Kidney tubule cell (primary cell): Measurements from ENCODE around the gene SGCA.

ENCODE experiments used
- DNase-seq: peaks from one replicate; pipeline ENCODE4 v3.0.0-alpha.2; 2018; ENCODE audit warnings: low spot score

SGCA gene

DNA sequence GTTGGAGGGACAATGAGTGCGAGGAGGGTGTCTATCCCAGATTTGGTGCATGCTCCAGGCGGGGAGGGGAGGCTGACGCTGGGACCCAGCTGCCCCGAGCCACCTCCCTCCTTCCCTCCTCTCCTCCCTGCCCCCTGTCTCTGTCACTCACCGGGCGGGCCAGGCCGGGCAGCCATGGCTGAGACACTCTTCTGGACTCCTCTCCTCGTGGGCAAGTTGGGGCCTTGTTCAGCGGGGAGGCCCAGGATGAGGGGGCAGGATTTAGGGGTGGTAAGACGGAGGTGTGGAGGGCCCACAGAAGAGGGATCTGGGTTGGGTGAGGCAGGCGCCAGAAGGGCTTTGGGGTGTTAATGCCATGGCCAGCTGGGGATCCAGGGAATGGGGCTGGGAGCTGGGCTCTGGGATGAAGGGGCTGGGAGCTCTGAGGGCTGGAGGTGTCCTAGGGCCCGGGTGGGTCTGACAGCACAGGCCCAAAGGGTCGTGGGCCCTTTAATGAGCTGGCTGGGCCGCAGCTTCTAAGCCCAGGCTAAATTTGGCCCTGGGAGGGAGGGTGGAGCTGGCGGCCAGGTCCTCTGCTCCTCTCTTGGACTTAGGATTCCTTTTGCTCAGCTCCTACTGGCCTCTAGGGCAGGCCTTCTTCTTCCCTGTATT lies at the start of gene SGCA:
Gene SGCA, plus strand, starts transcription at position 139 of the 651 bp plus-strand sequence. Its CDS starts 36 bp downstream, at position 175.
- no peak for DNase-seq

GRCh38 chr17:50117202-50118051 lies 48.4 kb upstream of the SGCA start:
- DNase-seq, result peak; percentile 71

DNA sequence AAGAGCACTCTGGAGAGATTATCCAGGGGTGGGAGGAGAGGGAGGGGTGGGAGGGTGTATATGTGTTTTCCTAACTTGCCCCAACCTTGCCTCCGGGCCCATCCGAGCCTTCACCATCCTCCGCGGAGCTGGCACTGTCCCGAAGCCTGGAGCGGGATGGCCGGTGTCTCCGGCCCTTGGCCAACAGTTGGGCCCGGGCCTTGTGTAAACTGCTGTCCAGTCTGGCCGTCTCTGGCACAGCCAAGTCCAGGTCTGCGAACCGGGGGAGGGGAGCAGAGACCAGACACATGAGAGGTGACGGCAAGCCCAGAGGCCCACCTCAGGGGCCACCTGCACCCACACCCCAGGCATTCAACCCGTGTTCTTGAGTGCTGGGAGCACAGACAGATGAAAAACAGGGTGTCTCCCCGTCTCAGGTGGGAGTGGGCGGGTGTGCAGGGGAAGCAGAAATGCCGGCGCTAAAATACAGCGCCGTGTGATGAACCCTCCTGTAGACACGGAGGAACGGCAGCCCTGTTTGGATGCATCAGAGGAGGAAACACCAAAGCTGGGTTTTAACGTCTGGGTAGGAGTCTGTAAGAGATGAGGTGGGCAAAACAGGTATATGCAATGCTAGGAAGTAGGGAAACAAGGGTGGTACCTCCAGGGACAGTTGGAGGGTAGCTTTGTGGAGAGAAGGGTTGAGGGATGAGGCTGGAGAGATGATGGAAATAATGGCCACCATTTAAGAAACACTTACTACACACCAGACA lies 47.6 kb upstream of the SGCA start:
- DNase-seq, result no peak

- no peak for DNase-seq
Observed at GRCh38 chr17:50118828-50119218, 47.0 kb upstream of the SGCA start.

DNA sequence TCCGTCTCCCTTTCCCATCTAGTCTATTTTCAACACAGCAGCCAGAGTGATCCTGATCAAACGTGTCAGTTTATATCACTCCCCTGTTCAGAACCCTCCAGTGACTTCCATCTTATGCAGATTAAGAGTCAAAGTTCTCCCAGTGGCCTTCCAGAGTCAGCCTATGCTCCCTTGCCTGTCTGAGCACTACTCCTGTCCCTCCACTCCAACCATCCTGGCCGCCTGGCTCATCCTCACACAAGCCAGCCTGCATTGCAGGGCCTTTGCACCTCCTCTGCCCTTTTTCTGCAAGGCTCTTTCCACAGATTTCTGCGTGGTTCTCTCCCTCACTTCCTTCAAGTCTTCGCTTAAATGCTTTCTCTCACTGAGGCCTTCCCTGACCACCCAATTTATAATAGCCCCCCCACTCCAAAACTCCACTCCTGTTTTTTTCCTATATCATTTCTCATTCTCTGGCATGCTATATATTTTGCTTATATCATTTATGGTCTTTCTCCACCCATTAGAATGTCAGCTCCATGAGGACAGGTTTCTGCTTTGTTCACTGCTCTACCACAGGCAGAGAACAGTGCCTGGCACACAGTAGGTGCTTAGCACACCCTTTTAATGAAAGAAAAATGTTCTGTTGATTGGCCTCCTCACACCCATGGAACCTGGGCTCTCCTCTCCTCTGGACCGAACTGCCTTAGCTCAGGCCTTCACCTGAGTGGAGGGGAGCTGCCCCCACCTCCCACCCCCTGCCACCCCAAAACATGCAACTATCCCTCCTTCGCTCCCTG lies 45.1 kb upstream of the SGCA start:
- DNase-seq, result no peak

- no peak for DNase-seq
Observed at GRCh38 chr17:50122945-50123344, 42.9 kb upstream of the SGCA start.

DNA sequence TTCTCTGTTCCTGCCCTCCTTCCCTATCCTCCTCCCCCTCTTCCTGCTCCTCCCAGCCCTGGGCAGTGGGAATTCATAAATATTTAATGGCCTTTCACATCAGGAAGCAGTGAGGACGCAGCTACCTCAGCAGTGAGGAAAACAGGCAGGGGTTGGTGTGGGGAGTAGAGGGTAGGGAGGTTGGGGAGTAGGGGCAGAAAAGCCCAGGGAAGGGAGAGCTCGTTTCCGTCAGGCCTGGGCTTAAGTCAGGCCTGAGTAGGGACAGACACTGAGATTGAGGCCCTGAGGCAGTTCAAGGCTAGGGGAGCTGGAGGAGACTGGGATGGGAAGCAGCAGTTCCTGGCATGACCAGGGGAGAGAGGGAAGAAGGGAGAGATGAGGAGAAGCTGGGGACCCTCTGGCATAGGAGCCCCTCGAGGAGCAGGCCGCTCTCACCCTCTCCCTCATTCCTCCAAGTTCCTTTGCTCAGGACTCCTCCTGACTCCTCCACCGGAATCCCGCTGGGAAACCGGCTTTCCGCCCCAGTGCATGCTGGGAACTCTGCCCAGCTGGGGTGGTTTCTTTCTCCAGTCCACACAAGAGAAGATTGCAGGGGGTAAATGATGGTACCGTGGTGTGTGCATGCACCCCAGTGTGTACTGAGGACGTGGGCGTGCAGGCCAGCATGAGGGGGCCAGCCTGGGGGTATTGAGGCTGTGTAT lies 42.0 kb upstream of the SGCA start:
- peak; percentile 63 for DNase-seq

DNA sequence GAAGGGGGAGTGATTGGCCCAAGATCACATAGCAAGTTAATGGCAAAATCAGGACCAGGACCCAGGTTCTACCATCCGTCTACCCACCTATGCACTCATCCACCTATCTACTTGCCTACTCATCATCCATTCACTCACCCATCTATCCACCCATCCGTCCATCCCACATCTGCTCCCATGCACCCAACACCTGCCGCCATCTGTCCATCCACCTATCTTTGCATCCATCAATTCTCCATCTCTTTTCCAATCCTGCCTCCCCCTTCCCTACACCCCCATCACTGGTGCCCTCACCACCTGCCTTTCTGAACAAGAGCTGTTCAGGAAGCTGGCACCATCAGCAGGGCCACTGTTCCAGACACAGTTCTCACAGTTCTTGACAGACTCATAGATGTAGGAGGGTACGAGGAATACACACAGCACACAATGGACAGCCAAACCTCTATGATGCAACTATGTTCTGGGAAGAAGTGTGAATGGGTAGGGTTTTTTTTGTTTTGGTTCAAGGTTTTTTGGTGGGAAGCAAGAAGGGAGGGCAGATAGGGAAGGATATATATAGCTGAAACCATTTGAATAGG lies 40.3 kb upstream of the SGCA start:
- no peak for DNase-seq

DNA sequence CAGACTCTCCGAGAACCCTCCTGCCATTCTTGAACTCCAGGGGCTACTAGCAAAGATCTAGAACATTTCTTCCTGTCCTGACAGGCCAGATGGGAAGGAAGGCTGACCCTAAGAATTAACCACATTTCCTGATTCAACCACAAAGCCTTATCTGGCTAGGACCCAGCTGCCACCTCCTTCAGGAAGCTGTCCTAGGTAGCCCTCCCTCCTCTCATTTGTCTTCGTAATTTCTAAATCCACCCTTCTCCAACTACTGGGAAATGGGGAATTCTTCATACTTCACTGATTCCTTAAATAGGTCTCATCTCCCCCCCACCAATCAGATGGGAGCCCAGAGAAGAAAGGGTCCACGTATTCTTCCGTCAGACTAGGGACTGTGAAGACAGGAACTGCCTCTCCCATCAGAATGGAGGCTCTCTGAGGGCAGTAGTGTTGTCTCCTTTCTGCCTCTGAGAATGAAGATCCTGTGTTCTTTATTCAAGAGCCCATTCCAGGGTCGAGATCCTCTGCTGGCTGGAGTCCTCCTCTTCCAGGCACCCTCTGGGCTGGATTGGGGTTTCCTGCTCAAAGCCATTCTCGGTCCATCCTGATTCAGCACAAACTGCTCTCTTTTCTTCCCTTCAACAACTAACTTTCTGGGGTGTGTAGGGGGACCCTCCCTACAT lies 38.0 kb upstream of the SGCA start:
- peak; percentile 40 for DNase-seq

DNA sequence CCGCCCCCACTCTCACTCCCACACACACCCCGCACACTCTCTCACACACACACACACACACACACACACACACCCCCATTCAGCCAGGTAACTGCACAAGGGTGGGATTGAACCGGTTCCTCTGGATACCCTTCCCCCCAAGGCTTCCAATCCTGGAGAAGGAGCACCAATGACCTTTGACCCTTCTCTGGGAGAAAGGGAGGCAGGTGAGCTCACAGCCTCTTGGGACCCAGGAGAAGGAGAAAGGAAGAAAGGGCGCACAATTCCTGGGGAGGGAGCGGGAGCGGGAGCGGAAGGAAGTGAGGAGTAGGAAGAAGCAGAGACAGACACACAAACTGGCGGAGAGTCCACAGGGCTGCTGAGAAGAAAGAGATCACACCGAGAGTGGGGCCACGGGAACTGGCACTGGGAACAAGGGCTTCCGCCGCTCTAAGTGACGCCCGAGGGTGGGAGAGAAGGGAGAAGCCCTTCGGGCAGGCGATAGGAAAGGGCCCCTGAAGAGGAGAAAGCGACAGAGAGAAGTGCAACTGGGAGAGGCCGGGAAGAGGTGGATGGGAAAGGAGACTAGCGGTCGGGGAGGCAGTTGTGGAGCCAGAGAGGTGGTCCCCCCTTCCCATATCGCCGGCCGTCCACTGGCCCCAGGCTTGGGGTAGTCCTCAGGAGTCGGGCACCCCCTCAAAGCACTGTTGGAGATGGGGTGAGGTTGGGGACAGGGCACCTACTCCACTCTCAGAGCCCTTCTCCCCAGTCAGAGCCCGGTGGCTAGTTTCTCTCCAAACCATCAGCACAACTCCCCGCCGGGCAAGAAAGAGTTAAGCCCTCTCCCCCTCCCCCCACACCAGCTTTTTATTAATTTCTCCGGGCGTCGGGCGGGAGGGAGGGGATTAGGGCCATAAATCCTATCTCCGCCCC lies 37.1 kb upstream of the SGCA start:
- DNase-seq, result no peak

- no peak for DNase-seq
Observed at GRCh38 chr17:50129353-50129727, 36.5 kb upstream of the SGCA start.

DNA sequence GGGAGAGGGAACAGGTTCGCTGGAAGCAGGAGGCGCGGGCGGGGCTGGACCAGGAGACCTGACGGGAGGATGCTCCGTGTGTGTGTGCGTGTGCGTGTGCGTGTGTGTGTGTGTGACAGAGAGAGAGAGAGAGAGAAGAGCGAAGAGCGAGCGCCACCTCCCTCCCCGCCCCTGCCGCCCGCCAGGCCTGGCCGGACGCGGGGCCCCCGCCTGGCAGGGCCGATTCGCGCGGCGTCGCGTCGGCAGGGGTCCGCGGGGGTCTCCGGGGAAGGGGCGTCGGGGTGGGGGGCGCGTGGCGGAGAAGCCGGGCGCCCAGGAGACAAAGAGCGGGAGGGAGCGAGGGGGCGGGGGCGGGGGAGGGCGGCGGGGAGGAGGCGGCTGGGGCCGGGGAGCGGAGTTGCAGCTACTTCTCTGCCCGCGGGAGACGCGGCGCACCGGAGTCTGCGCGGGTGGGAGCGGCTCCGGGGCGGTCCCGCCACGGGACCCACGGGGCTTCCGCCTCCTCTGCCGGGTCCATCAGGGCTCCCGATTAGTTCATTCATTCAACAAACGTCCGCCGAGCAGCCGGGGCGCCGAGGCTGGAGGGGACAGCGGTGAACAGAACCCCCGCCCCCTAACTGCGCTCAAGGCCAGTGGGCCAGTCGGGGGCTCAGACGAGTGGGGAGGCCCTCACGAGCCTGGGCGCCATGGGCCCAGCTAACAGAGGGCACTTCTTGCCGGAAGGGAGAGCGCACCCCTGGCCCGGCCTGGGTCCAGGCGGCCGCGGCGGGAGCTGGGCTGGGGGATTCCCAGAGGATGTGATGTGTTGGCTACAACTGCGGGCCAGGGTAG lies 35.9 kb upstream of the SGCA start, which contains the start of gene SAMD14:
Gene SAMD14, minus strand, starts transcription at position 433 of the 831 bp plus-strand sequence. CDS start 5,201 bp downstream, outside the sequence.
- DNase-seq, result peak; percentile 45

GRCh38 chr17:50130559-50131305 lies 35.1 kb upstream of the SGCA start:
- no peak for DNase-seq

GRCh38 chr17:50132104-50132794 lies 33.6 kb upstream of the SGCA start:
- DNase-seq, result no peak

- DNase-seq, result peak; percentile 65
Observed at GRCh38 chr17:50133028-50133768, 32.6 kb upstream of the SGCA start.

DNA sequence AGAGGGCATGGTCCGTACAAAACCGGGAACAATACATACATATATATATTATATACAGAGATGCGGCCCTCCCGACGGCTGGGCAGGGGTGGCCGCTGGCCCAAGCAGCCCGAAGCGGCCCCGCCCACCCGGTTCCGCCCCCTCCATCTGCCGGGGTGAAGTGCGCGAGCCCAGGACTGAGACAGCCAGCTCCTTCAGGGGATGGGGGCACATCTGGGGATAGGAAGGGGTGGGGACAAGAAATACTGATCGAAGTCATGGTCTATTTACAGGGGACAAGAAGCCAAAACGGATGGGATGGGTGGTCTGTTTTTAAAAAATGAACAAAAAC lies 32.1 kb upstream of the SGCA start:
- DNase-seq, result no peak
